GM12878 (cell line): ENCODE results near the gene YIF1A. TPM values are rescaled to one million over a fixed set of nuclear protein-coding genes. Genes with fewer than 3 reads are reported as not detected.
A peak's percentile ranks its signal among the peaks of the same experiment; 100 is the strongest.

ENCODE experiments used
- ATAC-seq: fragments of 200-7000 bp; cut with Tn5 transposase; 3 replicates; pipeline ENCODE4 v1.9.1; 2020; ENCODE audit warnings: mild to moderate bottlenecking, moderate library complexity
- BruUV-seq: library from RNA; stranded (reverse); fragments of 400-500 nt; replicated peaks from 2 replicates; lab custom pipeline; 2021; lab: Mats Ljungman, UMichigan
- CTCF ChIA-PET: fragments of 300-600 bp; sonication (Branson Sonifier 250); formaldehyde crosslinking; extraction: SDS; loops from one replicate; lab custom pipeline; 2021; ENCODE audit warnings: inconsistent platforms; lab: Yijun Ruan, JAX
- POLR2A ChIA-PET: fragments of 350-600 bp; formaldehyde crosslinking; extraction: SDS; loops from one replicate; lab custom pipeline; 2021; ENCODE audit warnings: inconsistent platforms; lab: Charles Lee
- RAD21 ChIA-PET: fragments of 300-600 bp; sonication (Branson Sonifier 250); formaldehyde crosslinking; loops from one replicate; lab custom pipeline; 2023; ENCODE audit warnings: antibody characterized with exemption; ENCODE audit not compliant: unreplicated experiment; lab: Charles Lee
- SMC1A ChIA-PET: fragments of 300-600 bp; sonication (Branson Sonifier 250); formaldehyde crosslinking; loops from one replicate; lab custom pipeline; 2023; ENCODE audit not compliant: unreplicated experiment, uncharacterized antibody; lab: Charles Lee
- DNase-seq: peaks from one replicate; pipeline ENCODE4 v3.0.0-alpha.2; 2011; ENCODE audit warnings: low read depth, low spot score
- FAIRE-seq: peaks from 3 replicates; lab custom pipeline; 2011; peaks lifted over from hg19 to GRCh38; lab: Jason Lieb, UNC
- H2AFZ ChIP-seq: 2 replicates; pipeline ENCODE4 v1.6.0; 2011; ENCODE audit warnings: low read depth, low read length, control low read depth; ENCODE audit not compliant: control insufficient read depth
- H3K27ac ChIP-seq: 2 replicates; pipeline ENCODE4 v1.5.1; 2011; ENCODE audit warnings: control low read depth; ENCODE audit not compliant: control insufficient read depth, insufficient read depth
- H3K27me3 ChIP-seq, 2 experiments: replicated peaks in 1 of 2; 2 replicates each; pipeline versions ENCODE4 v1.6.0 to v1.6.1; 2011; ENCODE audit warnings: low read length in 1 of 2; ENCODE audit not compliant: control insufficient read depth in 2 of 2, insufficient read depth in 2 of 2
- H3K36me3 ChIP-seq, 2 experiments: 2 replicates each; pipeline ENCODE4 v1.5.1; 2011; ENCODE audit warnings: low read length in 1 of 2; ENCODE audit not compliant: control insufficient read depth in 2 of 2, insufficient read depth in 2 of 2
- H3K4me1 ChIP-seq: 2 replicates; pipeline ENCODE4 v1.6.1; 2011; ENCODE audit warnings: mild to moderate bottlenecking, low read length, moderate library complexity, mixed read lengths; ENCODE audit not compliant: control insufficient read depth, insufficient read depth
- H3K4me2 ChIP-seq: 2 replicates; pipeline ENCODE4 v1.6.0; 2011; ENCODE audit warnings: control low read depth; ENCODE audit not compliant: control insufficient read depth, insufficient read depth
- H3K4me3 ChIP-seq: fragments of 200-600 bp; sonication (generic); 2 replicates; pipeline ENCODE4 v1.5.1; 2016
- H3K79me2 ChIP-seq: 2 replicates; pipeline ENCODE4 v1.6.0; 2011; ENCODE audit warnings: low read length; ENCODE audit not compliant: control insufficient read depth, insufficient read depth
- H3K9ac ChIP-seq: 2 replicates; pipeline ENCODE4 v1.8.0; 2011; ENCODE audit warnings: low read length, control low read depth, mixed read lengths; ENCODE audit not compliant: control insufficient read depth, insufficient read depth
- H3K9me3 ChIP-seq: replicated peaks from 3 replicates; pipeline ENCODE4 v1.5.1; 2011; ENCODE audit warnings: mild to moderate bottlenecking, low read length; ENCODE audit not compliant: control insufficient read depth, insufficient read depth
- H4K20me1 ChIP-seq: 2 replicates; pipeline ENCODE4 v1.6.0; 2011; ENCODE audit not compliant: control insufficient read depth, insufficient read depth
- BCL3 ChIP-seq: IDR thresholded peaks from 2 replicates; pipeline ENCODE4 v1.6.1; 2011; ENCODE audit warnings: borderline replicate concordance, low read depth, mild to moderate bottlenecking, moderate library complexity, low read length; ENCODE audit not compliant: insufficient read depth, poor library complexity, severe bottlenecking
- CREM ChIP-seq: IDR thresholded peaks from 2 replicates; pipeline ENCODE4 v1.6.1; 2014; ENCODE audit warnings: antibody characterized with exemption, low read depth
- IRF5 ChIP-seq: fragments of 450-650 bp; IDR thresholded peaks from 2 replicates; pipeline ENCODE4 v1.6.1; 2017; ENCODE audit warnings: borderline replicate concordance
- JUND ChIP-seq: IDR thresholded peaks from 2 replicates; pipeline ENCODE4 v1.6.1; 2012; ENCODE audit warnings: low read depth, mild to moderate bottlenecking, low read length, improper control_type of control experiment, moderate library complexity
- NFYA ChIP-seq: IDR thresholded peaks from 2 replicates; pipeline ENCODE4 v1.6.1; 2011; ENCODE audit warnings: low read depth, mild to moderate bottlenecking, low read length, improper control_type of control experiment, borderline replicate concordance
- NR2C1 ChIP-seq: fragments of 450-650 bp; IDR thresholded peaks from 2 replicates; pipeline ENCODE4 v1.6.1; 2017; ENCODE audit warnings: antibody characterized with exemption, mild to moderate bottlenecking, moderate library complexity
- RCOR1 ChIP-seq: conservative IDR thresholded peaks from 2 replicates; pipeline ENCODE4 v1.6.1; 2012; ENCODE audit warnings: low read depth, low read length, improper control_type of control experiment
- SIN3A ChIP-seq: IDR thresholded peaks from 2 replicates; pipeline ENCODE4 v1.6.1; 2012; ENCODE audit warnings: low read depth, low read length, improper control_type of control experiment
- SPI1 ChIP-seq: IDR thresholded peaks from 2 replicates; pipeline ENCODE4 v1.6.1; 2011; ENCODE audit warnings: low read depth, mild to moderate bottlenecking, low read length, moderate library complexity, borderline replicate concordance; ENCODE audit not compliant: insufficient read depth
- STAT1 ChIP-seq: fragments of 450-650 bp; conservative IDR thresholded peaks from 2 replicates; pipeline ENCODE4 v1.6.1; 2014; ENCODE audit warnings: antibody characterized with exemption, mild to moderate bottlenecking
- ZBTB4 ChIP-seq: fragments of 450-650 bp; formaldehyde crosslinking; IDR thresholded peaks from 2 replicates; pipeline ENCODE4 v1.4.0; 2022; ENCODE audit warnings: mild to moderate bottlenecking, moderate library complexity
- whole genome bisulfite sequencing: methylation state at CpG from one replicate; pipeline ENCODE4 v1.1.6; 2016; ENCODE audit warnings: low lambda C conversion rate; ENCODE audit not compliant: insufficient replicate concordance, insufficient coverage; ENCODE audit errors: missing lambda C conversion rate; 5-methylcytosine and 5-hydroxymethylcytosine counted together
- in situ Hi-C: fragments of 300-500 bp; cut with MboI; formaldehyde crosslinking; loops from 9 replicates; pipeline ENCODE4 v1.14.3; 2018; ENCODE audit warnings: mixed read lengths
- intact Hi-C: fragments of 100-400 bp; cut with micrococcal nuclease; formaldehyde crosslinking; loops from one replicate; pipeline ENCODE4 v1.14.2; 2022; ENCODE audit not compliant: unreplicated experiment
- polyA plus RNA-seq, 11 experiments: library from polyadenylated mRNA; depleted of rRNA in 4 of 11; unstranded in 6 of 11; stranded (reverse) in 5 of 11; fragments of >200 nt; fragmentation: Nextera tagmentation in 4 of 11; fragmentation: Illumina TruSeq in 1 of 11; extraction: Ambion mirVana in 4 of 11; extraction: Trizol in 1 of 11; gene quantifications; 1 replicate in 1 of 11; 2 replicates in 10 of 11; pipeline versions ENCODE4 v1.2.1 to v1.2.3, GENCODE V29; 2011 to 2016; ENCODE audit warnings: inconsistent platforms in 2 of 11, missing spikeins in 2 of 11, low read depth in 1 of 11
- total RNA-seq, 4 experiments: library from RNA; depleted of rRNA in 3 of 4; stranded (reverse); fragments of >200 nt in 3 of 4; fragmentation: Illumina TruSeq in 1 of 4; extraction: Trizol in 1 of 4; gene quantifications; 2 replicates each; pipeline versions ENCODE4 v1.2.1 to v1.2.3, GENCODE V29; 2013 to 2021

The YIF1A gene
- total and polyA plus RNA-seq, 10 of the 15 experiments (the other 5 are each of a cell fraction or from before 2014, with no cell fraction given): 6.6 to 128 (median 71.7) TPM

GRCh38 chr11:66264383-66264782, 24.6 kb downstream of the YIF1A start:
- Histone ChIP-seq H3K36me3 (peaks cover 11 to 33% of the 10 kb centered on the region in 2 experiments), H4K20me1 (no peaks in the 10 kb centered on the region), H2AFZ (no peak overlapping the region), H3K4me3 (no peak overlapping the region), H3K4me2 (no peak overlapping the region), H3K27ac (no peak overlapping the region), H3K4me1 (peaks cover 7% of the 10 kb centered on the region), H3K9ac (no peak overlapping the region), H3K79me2 (peaks cover 10% of the 10 kb centered on the region), H3K27me3 (no peaks in the 10 kb centered on the region), H3K9me3 (no peaks in the 10 kb centered on the region)
- TF ChIP-seq BCL3 (peak; percentile 27), IRF5 (no peak)
- RAD21 ChIA-PET: no interaction called here
- CTCF ChIA-PET: interaction anchor here (0.6 kb wide), 1 partner anchor 482 kb away, joined by 3 read pairs; no protein-coding TSS in a partner anchor
- no peak for FAIRE-seq
- intact Hi-C loops: no loop called here
- SMC1A ChIA-PET: no interaction called here
- no peak for ATAC-seq
- in situ Hi-C loops: no loop called here
- 77% methylated on average over 8 of the region's 8 CpGs for WGBS
- POLR2A ChIA-PET: no interaction called here
- no TSS peak for BruUV-seq
- DNase-seq: no peak

GRCh38 chr11:66263785-66264184, 25.2 kb downstream of the YIF1A start:
- peaks cover 11 to 33% of the 10 kb centered on the region in 2 experiments for H3K36me3 ChIP-seq
- H3K4me2 ChIP-seq: no peak overlapping the region
- in situ Hi-C loops (no loop called here), intact Hi-C loops (no loop called here)
- no peaks in the 10 kb centered on the region for H3K9me3 ChIP-seq
- no peak for ATAC-seq
- FAIRE-seq: no peak
- ChIA-PET POLR2A (no interaction called here), RAD21 (no interaction called here), SMC1A (no interaction called here), CTCF (no interaction called here)
- H4K20me1 ChIP-seq: no peaks in the 10 kb centered on the region
- peaks cover 10% of the 10 kb centered on the region for H3K4me1 ChIP-seq
- BruUV-seq: no TSS peak
- H2AFZ ChIP-seq: no peak overlapping the region
- no peaks in the 10 kb centered on the region for H3K27me3 ChIP-seq
- no peak overlapping the region for H3K9ac ChIP-seq
- DNase-seq: no peak
- no peak overlapping the region for H3K27ac ChIP-seq
- H3K4me3 ChIP-seq: no peak overlapping the region
- H3K79me2 ChIP-seq: peaks cover 10% of the 10 kb centered on the region
- WGBS: 88% methylated on average over 10 of the region's 10 CpGs
- TF ChIP-seq JUND: no peak
- no peak for TF ChIP-seq ZBTB4
- TF ChIP-seq NFYA: no peak
- TF ChIP-seq SIN3A: no peak
- no peak for TF ChIP-seq STAT1
- no peak for TF ChIP-seq RCOR1
- TF ChIP-seq CREM: no peak
- TF ChIP-seq SPI1: no peak
- no peak for TF ChIP-seq NR2C1
